B cell (primary cell): Measurements from ENCODE around the gene NOL4L.

ENCODE experiments used
- CTCF ChIP-seq: fragments of 200-600 bp; IDR thresholded peaks from one replicate; pipeline ENCODE4 v1.8.0; 2022; ENCODE audit warnings: antibody characterized with exemption, mild to moderate bottlenecking
- EZH2 ChIP-seq: IDR thresholded peaks from 2 replicates; pipeline ENCODE4 v1.6.1; 2012; ENCODE audit warnings: borderline replicate concordance, low read depth, mild to moderate bottlenecking, moderate library complexity, low read length; ENCODE audit not compliant: insufficient read depth, poor library complexity, severe bottlenecking

DNA sequence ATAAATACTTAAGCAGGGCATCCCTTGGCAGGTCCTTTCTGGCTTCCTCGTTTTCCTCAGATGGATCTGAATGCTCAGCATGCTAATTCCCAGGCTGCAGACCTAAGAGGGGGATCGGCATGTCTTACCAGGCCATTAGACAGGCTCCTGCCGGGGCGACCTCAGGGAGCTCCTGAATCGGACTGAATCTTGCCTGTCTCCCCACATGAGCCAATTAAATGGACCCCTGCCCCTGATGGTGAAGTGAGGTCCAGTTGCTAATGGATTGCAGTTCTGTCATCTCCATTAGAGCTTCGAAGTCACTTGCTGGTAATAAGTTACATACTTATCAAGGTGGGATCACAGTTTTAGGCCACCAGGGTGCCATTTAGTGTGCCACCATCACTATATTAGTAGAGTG is 51.4 kb downstream of the NOL4L start:
- TF ChIP-seq CTCF = no peak
- no peak for TF ChIP-seq EZH2
